ENCODE measurements around the gene TOMM20. TPM values are rescaled to one million over a fixed set of nuclear protein-coding genes. Genes with fewer than 3 reads are reported as not detected.

The TOMM20 gene
- polyA plus RNA-seq, 4 donors = 44.1 to 199 (median 76.6) TPM

DNA sequence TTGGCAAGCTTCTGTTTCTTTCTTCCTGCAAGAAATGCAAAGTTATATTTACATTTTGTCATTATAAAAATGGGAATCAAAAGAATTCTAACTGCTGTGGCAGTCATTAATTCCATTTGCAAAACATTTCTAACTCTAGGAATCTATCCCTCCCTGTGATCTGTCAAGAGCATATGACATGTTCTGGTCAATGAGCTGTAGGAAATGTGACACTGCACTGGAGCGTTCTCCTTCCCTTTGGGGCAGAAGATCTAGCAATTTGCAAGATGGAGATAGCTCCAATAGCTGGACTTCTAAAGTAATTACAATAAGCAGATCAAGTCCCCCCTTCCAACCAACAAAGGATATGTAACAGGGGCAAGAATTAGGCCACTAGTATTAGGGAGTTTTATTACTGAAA is 6.3 kb downstream of the TOMM20 start:
- WGBS, 3 donors = 82 to 88% (median 85%) methylated on average over 1 of the region's 1 CpG
- H3K27me3 ChIP-seq (ENCODE audit: control insufficient read depth in 3 of 3, insufficient read depth in 3 of 3, low read length in 3 of 3) = no peaks in the 10 kb centered on the region
- no peaks in the 10 kb centered on the region for H3K9me3 ChIP-seq (ENCODE audit: control insufficient read depth in 2 of 2, insufficient read depth in 1 of 2, low read depth in 1 of 2, low read length in 1 of 2)
- peaks cover 3 to 37% (median 4%) of the 10 kb centered on the region in 3 donors for H3K36me3 ChIP-seq (ENCODE audit: control insufficient read depth in 3 of 3, insufficient read depth in 2 of 3, low read depth in 1 of 3, low read length in 3 of 3)
- DNase-seq (no peak), FAIRE-seq (no peak)
- H3K4me1 ChIP-seq (ENCODE audit: control insufficient read depth in 3 of 3, insufficient read depth in 2 of 3, low read depth in 1 of 3, low read length in 2 of 3) = peaks cover 0 to 10% (median 3%) of the 10 kb centered on the region in 3 donors
- no peak overlapping the region for H3K27ac ChIP-seq (ENCODE audit: low read depth in 1 of 3, low read length in 2 of 3)
- H3K4me3 ChIP-seq (ENCODE audit: low read depth in 1 of 3, low read length in 3 of 3) = no peak overlapping the region

DNA sequence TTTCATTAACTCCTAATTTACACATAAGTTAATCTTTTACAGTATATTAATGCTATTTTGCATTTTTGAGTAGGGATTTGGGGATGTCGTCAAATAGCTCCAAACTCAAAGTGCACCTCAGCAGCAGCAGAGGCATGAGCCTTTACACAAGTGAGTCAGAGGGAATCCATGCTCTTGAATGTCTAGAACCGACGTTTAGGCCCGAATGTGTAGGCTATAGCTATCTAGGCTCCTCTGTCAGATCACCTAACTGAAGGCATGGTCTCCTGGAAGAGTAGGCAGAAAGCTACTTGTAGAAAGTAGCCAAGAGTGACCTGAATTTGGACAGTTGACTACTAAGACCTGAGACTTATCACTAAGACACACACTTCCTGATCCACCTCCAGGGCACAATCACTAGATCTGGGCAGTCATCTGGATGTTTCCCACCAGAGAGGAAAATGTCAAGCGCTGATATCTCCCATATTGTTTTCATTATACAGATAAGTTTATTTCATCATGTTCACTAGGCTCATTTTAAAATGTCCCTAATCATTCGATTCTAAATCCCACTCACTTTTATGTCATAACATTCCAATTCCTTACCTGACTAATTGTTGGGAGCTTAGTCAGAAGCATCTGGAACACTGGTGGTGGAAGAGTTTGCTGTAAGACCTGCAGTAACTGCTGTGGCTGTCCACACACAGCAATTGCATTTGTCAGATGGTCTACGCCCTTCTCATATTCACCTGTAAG is 15.3 kb downstream of the TOMM20 start:
- H3K4me1 ChIP-seq (ENCODE audit: control insufficient read depth in 3 of 3, insufficient read depth in 2 of 3, low read depth in 1 of 3, low read length in 2 of 3) = no peaks in the 10 kb centered on the region
- peaks cover 14 to 47% (median 29%) of the 10 kb centered on the region in 3 donors for H3K36me3 ChIP-seq (ENCODE audit: control insufficient read depth in 3 of 3, insufficient read depth in 2 of 3, low read depth in 1 of 3, low read length in 3 of 3)
- no peaks in the 10 kb centered on the region for H3K27me3 ChIP-seq (ENCODE audit: control insufficient read depth in 3 of 3, insufficient read depth in 3 of 3, low read length in 3 of 3)
- FAIRE-seq (no peak), DNase-seq (no peak)
- no peak overlapping the region for H3K27ac ChIP-seq (ENCODE audit: low read depth in 1 of 3, low read length in 2 of 3)
- 86 to 95% (median 92%) methylated on average over 7 of the region's 7 CpGs for WGBS, 3 donors
- H3K9me3 ChIP-seq (ENCODE audit: control insufficient read depth in 2 of 2, insufficient read depth in 1 of 2, low read depth in 1 of 2, low read length in 1 of 2) = no peaks in the 10 kb centered on the region
- H3K4me3 ChIP-seq (ENCODE audit: low read depth in 1 of 3, low read length in 3 of 3) = no peak overlapping the region

DNA sequence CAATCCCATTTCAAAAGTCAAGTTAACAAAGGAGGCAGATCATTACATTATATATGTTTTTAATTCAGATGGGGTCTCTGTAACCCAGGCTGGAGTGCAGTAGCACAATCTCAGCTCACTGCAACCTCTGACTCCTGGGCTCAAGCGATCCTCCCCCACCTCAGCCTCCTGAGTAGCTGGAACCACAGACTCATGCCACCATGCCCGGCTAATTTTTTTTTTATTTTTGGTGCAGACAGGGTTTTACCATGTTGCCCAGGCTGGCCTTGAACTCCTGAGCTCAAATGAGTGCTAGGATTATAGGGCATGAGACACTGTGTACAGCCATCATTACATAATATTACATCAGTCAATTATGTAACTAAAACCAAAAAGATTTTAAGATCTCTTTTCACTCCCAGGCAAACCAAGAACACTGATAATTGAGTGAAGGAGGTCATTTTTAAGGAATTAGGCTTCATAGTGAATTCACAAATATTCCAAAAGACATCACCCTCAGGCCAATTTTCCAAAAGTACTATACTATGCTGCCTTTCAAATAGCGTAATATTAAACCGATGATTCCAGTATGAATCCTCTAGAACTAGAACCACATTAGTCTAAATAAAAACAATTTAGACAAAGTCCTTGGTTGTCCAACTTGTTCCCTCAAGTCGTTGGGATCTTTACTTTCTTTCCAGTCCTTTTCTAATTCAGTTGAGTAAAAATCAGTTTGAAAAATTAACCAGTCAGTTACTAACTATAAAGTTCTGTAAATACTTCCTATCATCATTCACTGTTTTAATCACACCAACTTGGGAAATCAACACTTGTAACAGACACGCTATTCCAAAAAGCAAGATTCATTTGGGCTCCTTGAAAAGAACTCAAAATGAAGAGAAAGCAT is 16.1 kb downstream of the TOMM20 start:
- Histone ChIP-seq H3K9me3 (ENCODE audit: control insufficient read depth in 2 of 2, insufficient read depth in 1 of 2, low read depth in 1 of 2, low read length in 1 of 2) (no peaks in the 10 kb centered on the region), H3K4me3 (ENCODE audit: low read depth in 1 of 3, low read length in 3 of 3) (no peak overlapping the region), H3K27me3 (ENCODE audit: control insufficient read depth in 3 of 3, insufficient read depth in 3 of 3, low read length in 3 of 3) (no peaks in the 10 kb centered on the region), H3K27ac (ENCODE audit: low read depth in 1 of 3, low read length in 2 of 3) (no peak overlapping the region), H3K36me3 (ENCODE audit: control insufficient read depth in 3 of 3, insufficient read depth in 2 of 3, low read depth in 1 of 3, low read length in 3 of 3) (peaks cover 11 to 51% (median 26%) of the 10 kb centered on the region in 3 donors), H3K4me1 (ENCODE audit: control insufficient read depth in 3 of 3, insufficient read depth in 2 of 3, low read depth in 1 of 3, low read length in 2 of 3) (no peaks in the 10 kb centered on the region)
- FAIRE-seq (no peak), DNase-seq (no peak)
- 88 to 90% (median 90%) methylated on average over 6 of the region's 6 CpGs for WGBS, 3 donors

DNA sequence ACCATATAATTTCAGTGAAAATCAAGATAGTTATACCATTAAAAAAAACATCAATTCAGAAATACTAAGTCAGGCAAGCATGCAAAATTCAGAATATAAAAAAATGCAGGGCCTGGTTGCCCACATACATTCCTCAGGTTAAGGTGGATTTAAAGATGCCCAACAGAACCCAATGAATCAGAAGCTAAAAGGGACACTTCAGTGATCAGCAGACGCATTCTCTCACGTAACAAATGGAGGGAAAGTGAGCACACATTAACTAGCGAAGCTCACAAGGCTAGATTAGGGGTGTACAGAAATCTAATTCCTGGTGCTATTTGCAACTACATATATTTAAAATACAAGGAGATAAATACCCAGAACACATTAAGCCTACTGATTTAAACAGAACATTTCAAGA is 17.5 kb downstream of the TOMM20 start:
- FAIRE-seq = no peak
- Histone ChIP-seq H3K27me3 (ENCODE audit: control insufficient read depth in 3 of 3, insufficient read depth in 3 of 3, low read length in 3 of 3) (no peaks in the 10 kb centered on the region), H3K4me1 (ENCODE audit: control insufficient read depth in 3 of 3, insufficient read depth in 2 of 3, low read depth in 1 of 3, low read length in 2 of 3) (no peaks in the 10 kb centered on the region), H3K4me3 (ENCODE audit: low read depth in 1 of 3, low read length in 3 of 3) (no peak overlapping the region), H3K9me3 (ENCODE audit: control insufficient read depth in 2 of 2, insufficient read depth in 1 of 2, low read depth in 1 of 2, low read length in 1 of 2) (no peaks in the 10 kb centered on the region), H3K27ac (ENCODE audit: low read depth in 1 of 3, low read length in 2 of 3) (no peak overlapping the region), H3K36me3 (ENCODE audit: control insufficient read depth in 3 of 3, insufficient read depth in 2 of 3, low read depth in 1 of 3, low read length in 3 of 3) (peaks cover 9 to 46% (median 26%) of the 10 kb centered on the region in 3 donors)
- WGBS, 3 donors = 95 to 98% (median 97%) methylated on average over 3 of the region's 3 CpGs
- DNase-seq = no peak

DNA sequence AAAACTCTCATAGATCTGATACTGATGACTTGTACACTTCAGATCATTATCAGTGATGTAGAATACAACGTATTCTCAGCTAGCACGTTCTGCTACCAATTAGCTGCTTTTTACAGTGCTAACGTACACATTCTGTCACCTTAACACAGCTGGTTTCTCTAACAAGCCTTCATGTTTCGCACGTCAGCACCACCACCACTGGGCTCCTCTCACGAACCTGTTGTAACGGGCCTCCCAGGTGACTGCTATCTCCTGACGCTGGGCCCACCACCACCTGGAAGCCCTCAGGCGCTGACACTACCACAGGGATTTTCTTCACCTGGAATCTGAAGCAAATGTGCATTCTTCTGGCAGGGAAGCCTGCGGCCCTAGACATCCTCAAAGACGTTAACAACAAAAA is 19.8 kb downstream of the TOMM20 start:
- FAIRE-seq (no peak), DNase-seq (no peak)
- Histone ChIP-seq H3K27me3 (ENCODE audit: control insufficient read depth in 3 of 3, insufficient read depth in 3 of 3, low read length in 3 of 3) (no peaks in the 10 kb centered on the region), H3K4me3 (ENCODE audit: low read depth in 1 of 3, low read length in 3 of 3) (no peak overlapping the region), H3K36me3 (ENCODE audit: control insufficient read depth in 3 of 3, insufficient read depth in 2 of 3, low read depth in 1 of 3, low read length in 3 of 3) (peaks cover 7 to 29% (median 20%) of the 10 kb centered on the region in 3 donors), H3K9me3 (ENCODE audit: control insufficient read depth in 2 of 2, insufficient read depth in 1 of 2, low read depth in 1 of 2, low read length in 1 of 2) (no peaks in the 10 kb centered on the region), H3K27ac (ENCODE audit: low read depth in 1 of 3, low read length in 2 of 3) (no peak overlapping the region), H3K4me1 (ENCODE audit: control insufficient read depth in 3 of 3, insufficient read depth in 2 of 3, low read depth in 1 of 3, low read length in 2 of 3) (peaks cover 0 to 5% (median 2%) of the 10 kb centered on the region in 3 donors)
- WGBS, 3 donors = 92 to 93% (median 93%) methylated on average over 11 of the region's 11 CpGs

DNA sequence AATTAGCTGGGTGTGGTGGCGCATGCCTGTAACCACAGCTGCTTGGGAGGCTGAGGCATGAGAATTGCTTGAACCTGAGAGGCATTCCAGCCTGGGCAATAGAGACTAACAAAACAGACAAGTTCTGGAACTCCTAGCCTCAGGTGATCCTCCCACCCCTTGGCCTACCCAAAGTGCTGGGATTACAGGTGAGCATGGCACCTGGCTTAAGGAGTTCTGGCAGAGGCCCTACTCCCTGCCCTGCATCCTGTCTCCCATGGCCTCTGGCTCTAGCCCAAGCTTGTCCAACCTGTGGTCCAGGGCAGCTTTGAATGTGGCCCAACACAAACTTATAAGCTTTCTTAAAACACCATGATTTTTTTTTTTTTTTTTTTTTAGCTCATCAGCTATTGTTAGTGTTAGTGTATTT is 20.4 kb downstream of the TOMM20 start:
- Histone ChIP-seq H3K27ac (ENCODE audit: low read depth in 1 of 3, low read length in 2 of 3) (no peak overlapping the region), H3K27me3 (ENCODE audit: control insufficient read depth in 3 of 3, insufficient read depth in 3 of 3, low read length in 3 of 3) (no peaks in the 10 kb centered on the region), H3K9me3 (ENCODE audit: control insufficient read depth in 2 of 2, insufficient read depth in 1 of 2, low read depth in 1 of 2, low read length in 1 of 2) (no peaks in the 10 kb centered on the region), H3K4me1 (ENCODE audit: control insufficient read depth in 3 of 3, insufficient read depth in 2 of 3, low read depth in 1 of 3, low read length in 2 of 3) (peaks cover 0 to 5% (median 3%) of the 10 kb centered on the region in 3 donors), H3K36me3 (ENCODE audit: control insufficient read depth in 3 of 3, insufficient read depth in 2 of 3, low read depth in 1 of 3, low read length in 3 of 3) (peaks cover 3 to 26% (median 16%) of the 10 kb centered on the region in 3 donors), H3K4me3 (ENCODE audit: low read depth in 1 of 3, low read length in 3 of 3) (no peak overlapping the region)
- WGBS, 3 donors = 95 to 100% (median 97%) methylated on average over 1 of the region's 1 CpG
- DNase-seq = no peak
- no peak for FAIRE-seq

DNA sequence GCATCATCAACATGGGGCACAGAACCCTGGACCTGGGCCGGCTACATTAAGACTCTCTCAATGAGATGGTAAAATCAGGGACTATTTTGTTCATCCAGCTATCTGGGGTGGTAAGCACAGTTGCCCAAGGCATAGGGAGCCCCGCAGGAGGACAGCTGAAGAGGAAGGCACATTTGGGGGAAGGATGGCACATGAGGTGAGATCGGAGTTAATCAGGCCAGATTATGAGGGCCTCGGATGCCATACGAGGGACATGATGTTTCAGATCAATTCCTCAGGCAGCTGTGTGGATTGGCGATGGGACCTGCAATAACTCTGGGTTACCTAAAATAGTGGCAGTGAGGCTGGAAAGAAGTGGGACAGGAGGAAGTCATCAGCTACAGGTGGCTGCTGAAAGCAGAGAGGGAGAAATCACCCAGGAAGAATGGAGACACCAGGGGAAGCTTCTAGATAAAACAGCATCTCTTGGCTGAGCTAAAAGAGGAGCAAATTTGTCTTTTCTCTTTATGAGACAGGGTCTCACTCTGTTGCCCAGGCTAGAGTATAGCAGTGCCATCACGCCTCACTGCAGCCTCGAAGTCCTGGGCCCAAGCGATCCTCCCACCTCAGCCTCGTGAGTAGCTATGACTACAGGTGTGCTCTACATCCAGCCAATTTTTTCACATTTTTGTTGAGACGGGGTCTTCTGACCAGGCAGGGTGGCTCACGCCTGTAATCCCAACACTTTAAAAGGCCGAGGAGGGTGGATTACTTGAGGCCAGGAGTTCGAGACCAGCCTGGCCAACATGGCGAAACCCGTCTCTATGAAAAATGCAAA is 21.1 kb downstream of the TOMM20 start:
- Histone ChIP-seq H3K9me3 (ENCODE audit: control insufficient read depth in 2 of 2, insufficient read depth in 1 of 2, low read depth in 1 of 2, low read length in 1 of 2) (no peaks in the 10 kb centered on the region), H3K27me3 (ENCODE audit: control insufficient read depth in 3 of 3, insufficient read depth in 3 of 3, low read length in 3 of 3) (no peaks in the 10 kb centered on the region), H3K36me3 (ENCODE audit: control insufficient read depth in 3 of 3, insufficient read depth in 2 of 3, low read depth in 1 of 3, low read length in 3 of 3) (peaks cover 2 to 24% (median 14%) of the 10 kb centered on the region in 3 donors), H3K4me1 (ENCODE audit: control insufficient read depth in 3 of 3, insufficient read depth in 2 of 3, low read depth in 1 of 3, low read length in 2 of 3) (peaks cover 0 to 5% (median 3%) of the 10 kb centered on the region in 3 donors), H3K27ac (ENCODE audit: low read depth in 1 of 3, low read length in 2 of 3) (no peak overlapping the region), H3K4me3 (ENCODE audit: low read depth in 1 of 3, low read length in 3 of 3) (no peak overlapping the region)
- 91 to 92% (median 91%) methylated on average over 16 of the region's 16 CpGs for WGBS, 3 donors
- DNase-seq (no peak), FAIRE-seq (no peak)

DNA sequence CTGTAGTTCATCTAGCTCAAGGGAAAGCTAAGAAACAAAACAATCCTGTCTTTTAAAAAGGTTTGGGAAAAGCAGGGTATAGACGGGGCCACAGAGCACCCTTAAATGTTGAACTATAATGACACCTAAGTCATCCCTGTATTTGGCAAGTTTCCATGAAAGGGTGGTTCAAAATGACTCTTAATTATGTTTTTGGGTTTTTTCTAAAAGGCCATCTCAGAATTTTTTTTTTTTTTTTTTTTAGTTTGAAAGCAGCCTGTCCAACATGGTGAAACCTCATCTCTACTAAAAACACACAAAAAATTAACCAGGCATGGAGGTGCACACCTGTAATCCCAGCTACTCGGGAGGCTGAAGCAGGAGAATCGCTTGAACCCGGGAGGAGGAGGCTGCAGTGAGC is 22.2 kb downstream of the TOMM20 start:
- Histone ChIP-seq H3K27ac (ENCODE audit: low read depth in 1 of 3, low read length in 2 of 3) (no peak overlapping the region), H3K4me3 (ENCODE audit: low read depth in 1 of 3, low read length in 3 of 3) (no peak overlapping the region), H3K36me3 (ENCODE audit: control insufficient read depth in 3 of 3, insufficient read depth in 2 of 3, low read depth in 1 of 3, low read length in 3 of 3) (peaks cover 2 to 21% (median 11%) of the 10 kb centered on the region in 3 donors), H3K27me3 (ENCODE audit: control insufficient read depth in 3 of 3, insufficient read depth in 3 of 3, low read length in 3 of 3) (no peaks in the 10 kb centered on the region), H3K9me3 (ENCODE audit: control insufficient read depth in 2 of 2, insufficient read depth in 1 of 2, low read depth in 1 of 2, low read length in 1 of 2) (no peaks in the 10 kb centered on the region), H3K4me1 (ENCODE audit: control insufficient read depth in 3 of 3, insufficient read depth in 2 of 3, low read depth in 1 of 3, low read length in 2 of 3) (peaks cover 0 to 5% (median 3%) of the 10 kb centered on the region in 3 donors)
- no peak for DNase-seq
- no peak for FAIRE-seq
- WGBS, 3 donors = 89 to 95% (median 90%) methylated on average over 4 of the region's 4 CpGs
